ENCODE measurements around the gene MARCHF3.

DNA sequence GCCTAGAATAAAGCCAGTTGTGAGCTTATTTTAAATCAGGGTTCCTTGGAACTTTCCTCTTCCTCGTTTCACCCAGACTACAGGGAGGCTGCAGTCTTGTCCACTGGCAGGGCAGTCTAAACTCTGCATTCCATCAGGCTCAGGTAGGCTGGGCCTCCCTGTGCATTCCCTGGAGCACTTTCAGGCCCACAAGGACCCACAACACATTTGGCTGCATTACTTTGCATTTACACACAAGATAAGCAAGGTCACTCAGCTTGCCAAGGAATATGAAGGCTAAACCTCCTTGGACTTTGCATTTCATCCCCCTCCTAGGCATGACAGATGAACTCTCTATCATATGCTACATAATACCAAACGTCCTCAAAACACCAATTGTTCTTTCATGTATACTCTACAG lies 104.2 kb downstream of the MARCHF3 start:
- no peak for TF ChIP-seq POLR2A (IDR thresholded peaks at IDR 0.05; ENCODE audit: low read depth)
- TF ChIP-seq, protein P1, sequence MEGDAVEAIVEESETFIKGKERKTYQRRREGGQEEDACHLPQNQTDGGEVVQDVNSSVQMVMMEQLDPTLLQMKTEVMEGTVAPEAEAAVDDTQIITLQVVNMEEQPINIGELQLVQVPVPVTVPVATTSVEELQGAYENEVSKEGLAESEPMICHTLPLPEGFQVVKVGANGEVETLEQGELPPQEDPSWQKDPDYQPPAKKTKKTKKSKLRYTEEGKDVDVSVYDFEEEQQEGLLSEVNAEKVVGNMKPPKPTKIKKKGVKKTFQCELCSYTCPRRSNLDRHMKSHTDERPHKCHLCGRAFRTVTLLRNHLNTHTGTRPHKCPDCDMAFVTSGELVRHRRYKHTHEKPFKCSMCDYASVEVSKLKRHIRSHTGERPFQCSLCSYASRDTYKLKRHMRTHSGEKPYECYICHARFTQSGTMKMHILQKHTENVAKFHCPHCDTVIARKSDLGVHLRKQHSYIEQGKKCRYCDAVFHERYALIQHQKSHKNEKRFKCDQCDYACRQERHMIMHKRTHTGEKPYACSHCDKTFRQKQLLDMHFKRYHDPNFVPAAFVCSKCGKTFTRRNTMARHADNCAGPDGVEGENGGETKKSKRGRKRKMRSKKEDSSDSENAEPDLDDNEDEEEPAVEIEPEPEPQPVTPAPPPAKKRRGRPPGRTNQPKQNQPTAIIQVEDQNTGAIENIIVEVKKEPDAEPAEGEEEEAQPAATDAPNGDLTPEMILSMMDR (IDR thresholded peaks at IDR 0.05) = no peak

Data from esophagus muscularis mucosa (tissue), 3 donors.